Measurements from ENCODE around the gene AKAP17A.

The AKAP17A gene

DNA sequence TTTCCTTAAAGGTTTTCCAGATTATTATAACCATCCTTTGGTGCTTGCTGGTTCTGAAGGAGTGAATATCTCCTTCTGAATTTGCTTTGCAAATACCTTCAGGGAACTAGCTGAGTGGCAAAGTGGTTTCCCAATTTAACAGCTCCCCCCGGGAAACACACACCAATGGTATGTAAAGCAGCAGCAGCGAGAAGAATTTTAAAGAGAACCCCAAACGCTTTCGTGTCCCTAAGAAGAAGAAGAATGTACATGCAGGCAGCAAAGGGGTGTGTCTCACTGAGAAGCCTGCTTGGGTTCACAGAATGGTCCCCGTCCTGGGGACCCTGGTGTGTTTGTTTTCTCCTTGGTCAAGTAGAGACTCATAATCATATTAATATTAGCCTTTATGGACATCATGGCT is 4.2 kb upstream of the AKAP17A start:
- H3K4me1 ChIP-seq (ENCODE audit: insufficient read depth, low read length) = no peaks in the 10 kb centered on the region
- no peaks in the 10 kb centered on the region for H3K36me3 ChIP-seq (ENCODE audit: insufficient read depth, low read length)
- no peaks in the 10 kb centered on the region for H3K9me3 ChIP-seq (ENCODE audit: low read length)
- no peak overlapping the region for H3K4me3 ChIP-seq (ENCODE audit: low read depth in 1 of 2, low read length in 2 of 2)
- no peak overlapping the region for H3K9ac ChIP-seq (ENCODE audit: low read length)
- no peak overlapping the region for H3K27ac ChIP-seq (ENCODE audit: low read depth, low read length)
- H3K27me3 ChIP-seq (ENCODE audit: control insufficient read depth in 1 of 2, insufficient read depth in 2 of 2, low read length in 2 of 2) = no peaks in the 10 kb centered on the region

GRCh38 chrX:1589356-1590130 is 1.9 kb upstream of the AKAP17A start:
- Histone ChIP-seq H3K36me3 (ENCODE audit: insufficient read depth, low read length) (peaks cover 14% of the 10 kb centered on the region), H3K9me3 (ENCODE audit: low read length) (no peaks in the 10 kb centered on the region), H3K27me3 (ENCODE audit: control insufficient read depth in 1 of 2, insufficient read depth in 2 of 2, low read length in 2 of 2) (no peaks in the 10 kb centered on the region), H3K4me1 (ENCODE audit: insufficient read depth, low read length) (peaks cover 13% of the 10 kb centered on the region), H3K4me3 (ENCODE audit: low read depth in 1 of 2, low read length in 2 of 2) (no peak overlapping the region), H3K27ac (ENCODE audit: low read depth, low read length) (no peak overlapping the region), H3K9ac (ENCODE audit: low read length) (no peak overlapping the region)

DNA sequence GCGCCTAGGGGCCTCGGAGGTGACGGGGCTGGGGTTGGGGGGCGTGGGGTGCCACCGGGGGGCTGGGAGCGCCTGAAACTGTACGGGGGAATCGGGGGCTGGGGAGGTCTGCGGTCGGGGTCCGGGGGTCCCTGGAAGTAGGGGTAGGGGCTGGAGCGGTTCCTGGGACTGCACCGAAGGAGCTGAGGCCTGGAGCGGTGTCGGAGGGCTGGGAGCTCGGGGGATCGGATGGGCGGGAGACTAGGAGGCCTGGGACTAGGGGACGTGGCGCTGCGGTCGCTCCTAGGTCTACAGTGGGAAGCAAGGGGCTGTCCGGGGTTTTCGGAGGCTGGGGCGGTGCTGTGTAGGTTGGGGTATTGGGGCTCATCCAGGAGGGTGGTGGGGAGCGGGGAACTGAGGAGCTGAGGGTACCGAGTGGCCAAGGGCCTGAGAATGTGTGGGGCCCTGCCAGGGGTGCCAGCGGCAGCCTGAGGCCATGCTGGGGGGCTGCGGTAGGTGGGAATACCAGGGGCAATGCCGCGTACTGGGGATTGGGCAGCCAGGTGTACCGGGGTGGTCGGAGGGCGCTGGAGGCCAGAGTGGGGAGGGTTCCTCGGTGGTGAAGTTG is 562 bp downstream of the AKAP17A start:
- peaks cover 36% of the 10 kb centered on the region for H3K36me3 ChIP-seq (ENCODE audit: insufficient read depth, low read length)
- H3K9ac ChIP-seq (ENCODE audit: low read length) = peak overlapping the region; percentile 80
- H3K9me3 ChIP-seq (ENCODE audit: low read length) = no peaks in the 10 kb centered on the region
- H3K4me1 ChIP-seq (ENCODE audit: insufficient read depth, low read length) = peaks cover 13% of the 10 kb centered on the region
- peak overlapping the region; percentile 63 for H3K27ac ChIP-seq (ENCODE audit: low read depth, low read length)
- H3K4me3 ChIP-seq (ENCODE audit: low read depth in 1 of 2, low read length in 2 of 2) = peak overlapping the region; percentile 85 to 89
- H3K27me3 ChIP-seq (ENCODE audit: control insufficient read depth in 1 of 2, insufficient read depth in 2 of 2, low read length in 2 of 2) = no peaks in the 10 kb centered on the region

- peak overlapping the region; percentile 80 for H3K9ac ChIP-seq (ENCODE audit: low read length)
- H3K9me3 ChIP-seq (ENCODE audit: low read length) = no peaks in the 10 kb centered on the region
- peaks cover 13% of the 10 kb centered on the region for H3K4me1 ChIP-seq (ENCODE audit: insufficient read depth, low read length)
- H3K27me3 ChIP-seq (ENCODE audit: control insufficient read depth in 1 of 2, insufficient read depth in 2 of 2, low read length in 2 of 2) = no peaks in the 10 kb centered on the region
- peak overlapping the region; percentile 85 to 89 for H3K4me3 ChIP-seq (ENCODE audit: low read depth in 1 of 2, low read length in 2 of 2)
- peak overlapping the region; percentile 63 for H3K27ac ChIP-seq (ENCODE audit: low read depth, low read length)
- H3K36me3 ChIP-seq (ENCODE audit: insufficient read depth, low read length) = peaks cover 42% of the 10 kb centered on the region
These were observed 1.2 kb downstream of the AKAP17A start for GRCh38 chrX:1592470-1593142.

GRCh38 chrX:1593286-1594271 is 2.2 kb downstream of the AKAP17A start:
- peaks cover 13% of the 10 kb centered on the region for H3K4me1 ChIP-seq (ENCODE audit: insufficient read depth, low read length)
- no peaks in the 10 kb centered on the region for H3K9me3 ChIP-seq (ENCODE audit: low read length)
- peaks cover 52% of the 10 kb centered on the region for H3K36me3 ChIP-seq (ENCODE audit: insufficient read depth, low read length)
- no peaks in the 10 kb centered on the region for H3K27me3 ChIP-seq (ENCODE audit: control insufficient read depth in 1 of 2, insufficient read depth in 2 of 2, low read length in 2 of 2)
- peak overlapping the region in 1 of 2 donors; percentile 85 for H3K4me3 ChIP-seq (ENCODE audit: low read depth in 1 of 2, low read length in 2 of 2)
- H3K9ac ChIP-seq (ENCODE audit: low read length) = peak overlapping the region; percentile 80
- H3K27ac ChIP-seq (ENCODE audit: low read depth, low read length) = no peak overlapping the region

- no peak overlapping the region for H3K9ac ChIP-seq (ENCODE audit: low read length)
- H3K27me3 ChIP-seq (ENCODE audit: control insufficient read depth in 1 of 2, insufficient read depth in 2 of 2, low read length in 2 of 2) = no peaks in the 10 kb centered on the region
- no peaks in the 10 kb centered on the region for H3K9me3 ChIP-seq (ENCODE audit: low read length)
- no peak overlapping the region for H3K27ac ChIP-seq (ENCODE audit: low read depth, low read length)
- H3K4me3 ChIP-seq (ENCODE audit: low read depth in 1 of 2, low read length in 2 of 2) = no peak overlapping the region
- peaks cover 69% of the 10 kb centered on the region for H3K36me3 ChIP-seq (ENCODE audit: insufficient read depth, low read length)
- peaks cover 13% of the 10 kb centered on the region for H3K4me1 ChIP-seq (ENCODE audit: insufficient read depth, low read length)
These were observed 4.3 kb downstream of the AKAP17A start for GRCh38 chrX:1595711-1596060.

DNA sequence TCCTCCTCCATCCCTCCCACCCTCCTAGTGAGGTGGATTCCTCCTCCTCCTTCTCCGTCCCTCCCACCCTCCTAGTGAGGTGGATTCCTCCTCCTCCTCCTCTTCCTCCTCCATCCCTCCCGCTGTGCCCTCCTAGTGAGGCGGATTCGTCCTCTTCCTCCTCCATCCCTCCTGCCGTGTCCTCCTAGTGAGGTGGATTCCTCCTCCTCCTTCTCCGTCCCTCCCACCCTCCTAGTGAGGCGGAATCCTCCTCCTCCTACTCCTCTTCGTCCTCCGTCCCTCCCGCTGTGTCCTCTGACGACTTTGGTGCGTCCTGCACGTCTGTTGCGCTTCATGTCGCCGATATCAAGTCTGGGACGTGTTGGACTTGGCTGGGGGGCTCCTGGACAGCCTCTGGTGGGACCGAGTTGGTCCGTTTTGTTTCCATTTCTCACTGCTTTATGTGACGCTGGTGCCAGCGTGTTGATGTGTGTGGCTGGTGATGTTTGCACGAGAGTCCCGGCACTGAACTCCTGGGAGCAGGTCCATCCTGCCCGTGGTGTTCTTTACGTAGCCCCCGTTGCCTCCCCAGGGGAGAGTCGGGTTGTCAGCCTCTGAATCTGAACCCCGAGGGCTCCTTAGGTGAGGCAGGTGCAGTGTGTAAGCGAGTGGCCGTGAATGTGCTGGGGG is 5.4 kb downstream of the AKAP17A start:
- Histone ChIP-seq H3K9me3 (ENCODE audit: low read length) (peaks cover under 1% of the 10 kb centered on the region), H3K4me1 (ENCODE audit: insufficient read depth, low read length) (peaks cover 13% of the 10 kb centered on the region), H3K9ac (ENCODE audit: low read length) (no peak overlapping the region), H3K27me3 (ENCODE audit: control insufficient read depth in 1 of 2, insufficient read depth in 2 of 2, low read length in 2 of 2) (no peaks in the 10 kb centered on the region), H3K27ac (ENCODE audit: low read depth, low read length) (no peak overlapping the region), H3K4me3 (ENCODE audit: low read depth in 1 of 2, low read length in 2 of 2) (no peak overlapping the region), H3K36me3 (ENCODE audit: insufficient read depth, low read length) (peaks cover 77% of the 10 kb centered on the region)

GRCh38 chrX:1597345-1598020 is 6.1 kb downstream of the AKAP17A start:
- Histone ChIP-seq H3K27ac (ENCODE audit: low read depth, low read length) (no peak overlapping the region), H3K4me1 (ENCODE audit: insufficient read depth, low read length) (peaks cover 11% of the 10 kb centered on the region), H3K27me3 (ENCODE audit: control insufficient read depth in 1 of 2, insufficient read depth in 2 of 2, low read length in 2 of 2) (no peaks in the 10 kb centered on the region), H3K9ac (ENCODE audit: low read length) (no peak overlapping the region), H3K9me3 (ENCODE audit: low read length) (peaks cover 6% of the 10 kb centered on the region), H3K36me3 (ENCODE audit: insufficient read depth, low read length) (peaks cover 84% of the 10 kb centered on the region), H3K4me3 (ENCODE audit: low read depth in 1 of 2, low read length in 2 of 2) (no peak overlapping the region)

GRCh38 chrX:1598021-1598875 is 6.8 kb downstream of the AKAP17A start:
- peaks cover 88% of the 10 kb centered on the region for H3K36me3 ChIP-seq (ENCODE audit: insufficient read depth, low read length)
- H3K4me1 ChIP-seq (ENCODE audit: insufficient read depth, low read length) = peaks cover 4% of the 10 kb centered on the region
- no peaks in the 10 kb centered on the region for H3K27me3 ChIP-seq (ENCODE audit: control insufficient read depth in 1 of 2, insufficient read depth in 2 of 2, low read length in 2 of 2)

More at GRCh38 chrX:1598021-1598875, 6.8 kb downstream of the AKAP17A start:
- H3K27ac ChIP-seq (ENCODE audit: low read depth, low read length) = no peak overlapping the region
- no peak overlapping the region for H3K9ac ChIP-seq (ENCODE audit: low read length)
- peaks cover 6% of the 10 kb centered on the region for H3K9me3 ChIP-seq (ENCODE audit: low read length)
- no peak overlapping the region for H3K4me3 ChIP-seq (ENCODE audit: low read depth in 1 of 2, low read length in 2 of 2)

Data from muscle layer of colon (tissue), 2 donors.